Right lobe of liver (tissue), 4 donors: ENCODE data around the gene ARHGDIB.

Experiments used
- CTCF ChIP-seq, 4 donors: fragments of 200-600 bp in 3 of 4; fragments of 450-650 bp in 1 of 4; IDR thresholded peaks; one replicate each; pipeline versions ENCODE4 v1.5.1 to v1.8.0; 2016 to 2022; ENCODE audit warnings: antibody characterized with exemption in 4 of 4, mild to moderate bottlenecking in 2 of 4
- POLR2A ChIP-seq: fragments of 450-650 bp; IDR thresholded peaks from one replicate; pipeline ENCODE4 v1.6.1; 2017; ENCODE audit warnings: antibody characterized with exemption, mild to moderate bottlenecking
- donor health status: DM: no; HTN: no; CAD: no.
- donor health status: DM: no; HTN: no; CAD: no.
- donor health status: DM: no; HTN: yes; CAD: no.

GRCh38 chr12:14942196-14942931, 19.0 kb downstream of the ARHGDIB start:
- TF ChIP-seq CTCF (IDR thresholded peaks at IDR 0.05) (no peak), POLR2A (no peak)
